Measurements from ENCODE around the gene PCDH9.

Gene PCDH9

GRCh38 chr13:66528180-66528579, 702.0 kb downstream of the PCDH9 start:
- DNase-seq (ENCODE audit: low read depth in 2 of 2) = no peak

DNA sequence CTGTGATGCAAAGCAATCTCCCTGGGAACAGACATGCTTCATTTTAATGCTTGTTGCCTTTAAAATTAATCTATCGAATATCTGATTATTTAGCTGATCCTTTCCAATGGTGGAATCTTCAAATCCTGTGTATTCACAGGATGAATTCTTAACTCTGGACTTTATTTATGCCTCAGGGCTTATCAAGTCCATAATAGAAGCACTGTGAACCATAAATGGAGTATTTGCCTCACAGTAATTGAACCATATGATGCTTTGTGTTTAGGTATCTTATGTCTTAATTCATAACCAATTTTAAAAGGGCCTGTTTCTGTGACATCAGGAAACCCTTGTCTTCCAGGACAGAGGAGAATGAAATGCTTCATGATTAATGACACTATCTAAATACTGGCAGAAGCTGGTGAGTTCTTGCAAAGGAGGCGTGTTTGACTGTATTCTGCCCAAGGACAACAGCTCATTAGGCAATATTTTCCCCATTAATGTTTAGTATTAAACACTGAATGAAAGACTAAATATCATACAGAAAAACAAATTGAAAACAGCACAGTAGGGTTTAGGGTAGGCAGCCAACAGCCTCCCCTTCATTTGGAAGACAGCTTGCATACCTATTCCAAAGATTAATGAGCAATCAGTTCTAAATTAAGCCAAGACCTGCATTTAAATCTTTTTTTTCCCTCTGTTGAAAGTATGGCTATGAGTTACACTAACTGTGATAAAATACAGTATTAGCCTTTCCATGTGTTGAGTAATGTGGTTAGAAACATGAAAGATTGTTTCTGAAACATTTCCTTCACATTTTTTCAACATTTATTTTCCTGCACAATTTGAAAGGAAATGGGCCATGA, 709.4 kb downstream of the PCDH9 start:
- DNase-seq (ENCODE audit: low read depth in 2 of 2) = no peak

- DNase-seq (ENCODE audit: low read depth in 2 of 2) = no peak
These were observed 710.9 kb downstream of the PCDH9 start for GRCh38 chr13:66519259-66519658.

DNA sequence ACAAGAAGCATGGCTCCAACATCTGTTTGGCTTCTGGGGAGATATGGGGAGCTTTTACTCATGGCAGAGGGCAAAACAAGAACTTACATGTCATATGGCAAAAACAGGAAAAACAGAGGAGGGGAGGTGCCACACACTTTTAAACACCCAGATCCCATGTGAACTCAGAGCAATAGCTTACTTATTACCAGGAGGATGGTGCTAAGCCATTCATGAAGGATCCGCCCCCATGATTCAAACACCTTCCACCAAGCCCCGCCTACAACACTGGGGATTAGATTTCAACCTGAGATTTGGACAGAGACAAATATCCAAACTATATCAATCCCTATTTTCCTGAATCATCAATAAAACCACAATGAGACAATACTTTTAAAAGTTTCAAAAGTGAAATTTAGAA, 712.1 kb downstream of the PCDH9 start:
- no peak for DNase-seq (ENCODE audit: low read depth in 2 of 2)

- DNase-seq (ENCODE audit: low read depth in 2 of 2) = no peak
These were observed 716.4 kb downstream of the PCDH9 start for GRCh38 chr13:66513728-66514127.

- no peak for DNase-seq (ENCODE audit: low read depth in 2 of 2)
These were observed 721.0 kb downstream of the PCDH9 start for GRCh38 chr13:66509175-66509574.

DNA sequence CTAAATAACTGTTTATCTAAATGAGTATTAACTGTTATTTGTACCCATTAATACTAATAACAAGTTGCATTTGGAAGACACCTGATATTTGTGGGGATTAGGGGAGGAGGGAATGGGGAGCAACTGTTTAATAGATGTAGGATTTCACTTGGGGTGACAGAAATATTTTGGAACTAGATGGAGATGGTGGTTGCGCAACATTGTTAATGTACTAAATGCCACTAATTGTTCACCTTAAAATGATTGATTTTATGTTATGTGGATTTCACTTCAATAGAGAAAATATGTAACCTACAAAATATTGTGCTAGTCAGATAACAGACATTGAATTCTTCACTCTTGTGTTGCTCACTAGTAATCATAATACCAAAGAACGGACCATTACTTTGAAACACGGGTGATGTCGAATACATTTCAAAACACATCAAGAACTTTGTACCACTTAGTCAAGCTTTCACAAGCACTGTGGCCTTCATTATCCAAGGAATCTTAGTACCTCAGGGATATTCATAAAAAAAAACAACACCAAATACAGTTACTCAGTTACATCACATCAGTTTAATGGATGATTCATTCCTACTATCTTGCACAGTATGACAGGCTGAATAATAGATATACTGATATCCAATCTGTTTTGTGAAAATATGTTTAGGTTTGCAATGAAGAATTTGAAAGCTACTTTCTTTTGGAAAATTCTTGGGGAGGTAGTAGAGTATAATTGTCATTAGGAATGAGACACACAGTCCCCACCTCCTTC, 721.8 kb downstream of the PCDH9 start:
- no peak for DNase-seq (ENCODE audit: low read depth in 2 of 2)

DNA sequence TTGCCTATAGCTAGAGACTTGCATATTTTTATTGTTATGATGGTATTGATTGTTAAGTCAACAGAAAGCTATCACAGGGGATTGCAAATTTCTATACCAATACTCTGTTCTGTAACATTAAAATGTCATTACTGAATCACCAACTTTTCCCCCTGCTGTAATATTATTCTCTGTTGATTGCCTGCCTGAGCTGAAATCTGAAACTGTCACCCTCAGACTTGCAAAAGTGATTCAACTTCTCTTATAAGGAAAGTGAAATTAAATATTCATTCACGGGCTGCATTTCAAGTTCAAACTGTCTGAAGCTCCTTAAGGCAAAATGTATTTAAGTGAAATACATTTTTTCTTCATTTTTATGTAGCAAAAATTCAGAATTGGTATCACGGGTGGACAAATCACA, 723.2 kb downstream of the PCDH9 start:
- no peak for DNase-seq (ENCODE audit: low read depth in 2 of 2)

DNA sequence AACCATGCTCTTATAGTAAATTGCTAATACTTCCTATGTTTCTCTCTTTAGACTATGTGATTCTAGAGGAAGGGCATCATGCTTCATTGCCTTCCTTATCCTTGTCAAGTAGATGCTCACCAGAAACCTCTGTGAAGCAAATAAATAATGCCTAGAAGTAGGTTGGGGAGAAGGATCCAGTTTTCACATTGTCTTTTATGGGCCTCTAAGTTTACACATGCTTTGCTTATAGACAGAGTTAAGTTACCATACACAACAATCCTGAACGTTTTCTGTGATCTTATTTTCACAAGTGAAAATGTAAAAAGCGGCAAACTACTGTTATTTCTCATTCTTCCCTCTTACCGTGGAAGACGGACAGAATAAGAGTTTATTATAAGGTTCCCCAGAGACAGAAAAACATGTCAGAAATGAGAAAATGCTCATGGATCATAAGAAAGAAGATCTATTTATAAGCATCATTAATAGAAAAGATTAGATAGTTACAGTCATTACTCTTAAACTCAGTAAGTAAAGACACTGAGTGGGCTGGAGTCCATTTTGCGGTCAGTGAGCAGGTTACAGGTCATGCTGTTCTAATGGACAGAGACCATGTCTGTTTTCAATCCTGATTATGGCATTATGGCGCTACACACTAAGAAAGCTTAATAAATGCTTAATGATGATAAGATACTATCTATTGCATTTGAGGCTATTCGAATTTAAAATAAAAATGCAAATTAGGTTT, 723.9 kb downstream of the PCDH9 start:
- DNase-seq (ENCODE audit: low read depth in 2 of 2) = no peak

DNA sequence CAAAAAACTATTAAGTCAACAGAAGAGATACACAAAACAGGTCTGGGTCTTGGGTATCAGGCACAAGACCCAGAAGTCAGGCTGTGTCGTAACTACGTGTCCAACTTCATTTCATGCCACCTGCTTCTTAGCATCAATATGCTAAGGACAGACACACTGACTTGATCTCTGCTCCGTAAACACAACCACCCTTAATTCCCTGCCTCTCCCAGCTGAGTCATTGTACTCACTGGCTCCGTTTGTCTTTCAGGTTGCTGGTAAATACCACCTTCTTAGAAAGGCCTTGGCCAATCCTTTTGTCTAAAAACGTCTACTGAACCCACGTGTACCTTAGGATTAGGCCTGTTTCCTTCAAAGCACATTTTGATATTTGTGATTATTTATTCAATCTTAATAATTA, 726.2 kb downstream of the PCDH9 start:
- no peak for DNase-seq (ENCODE audit: low read depth in 2 of 2)

DNA sequence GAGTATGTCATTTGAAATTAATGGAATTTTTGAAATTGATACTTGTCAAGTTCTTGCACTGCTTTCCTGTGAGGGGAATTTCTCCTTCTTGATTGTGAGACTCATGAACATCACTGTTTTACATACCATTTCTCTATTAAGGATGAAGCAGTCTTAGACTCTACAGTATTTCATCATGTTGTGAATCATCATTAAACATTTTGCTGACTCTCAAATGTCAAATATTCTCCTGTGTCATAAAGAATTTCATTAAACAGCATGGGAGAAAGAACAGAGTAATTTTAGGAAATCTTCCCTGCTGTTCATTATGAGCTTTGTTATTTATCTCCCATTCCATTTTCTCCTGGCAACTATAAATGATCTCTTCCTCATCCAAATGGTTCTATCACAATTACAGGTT, 729.0 kb downstream of the PCDH9 start:
- no peak for DNase-seq (ENCODE audit: low read depth in 2 of 2)

- no peak for DNase-seq (ENCODE audit: low read depth in 2 of 2)
These were observed 737.7 kb downstream of the PCDH9 start for GRCh38 chr13:66492479-66492878.

- no peak for DNase-seq (ENCODE audit: low read depth in 2 of 2)
These were observed 738.9 kb downstream of the PCDH9 start for GRCh38 chr13:66491251-66491650.

DNA sequence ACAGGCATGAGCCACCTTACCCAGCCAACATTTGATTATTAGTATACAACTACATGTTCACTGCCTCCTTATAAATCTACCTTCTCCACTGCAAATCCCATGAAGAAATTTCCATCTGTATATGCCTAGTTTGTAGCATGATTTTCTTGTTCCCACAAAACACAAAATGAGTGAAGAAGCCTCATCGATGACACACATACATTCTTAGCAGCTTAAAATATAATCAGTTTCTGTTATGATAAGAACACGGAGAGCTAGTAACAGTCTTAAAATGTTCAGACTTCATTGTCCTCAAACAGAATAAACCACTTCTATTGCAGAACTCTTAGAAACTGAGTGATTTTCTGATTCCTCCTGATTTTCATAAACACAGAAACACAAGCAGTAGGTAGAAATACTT, 740.5 kb downstream of the PCDH9 start:
- DNase-seq (ENCODE audit: low read depth in 2 of 2) = no peak

GRCh38 chr13:66489172-66489571, 741.0 kb downstream of the PCDH9 start:
- no peak for DNase-seq (ENCODE audit: low read depth in 2 of 2)

- no peak for DNase-seq (ENCODE audit: low read depth in 2 of 2)
These were observed 746.4 kb downstream of the PCDH9 start for GRCh38 chr13:66483712-66484111.

DNA sequence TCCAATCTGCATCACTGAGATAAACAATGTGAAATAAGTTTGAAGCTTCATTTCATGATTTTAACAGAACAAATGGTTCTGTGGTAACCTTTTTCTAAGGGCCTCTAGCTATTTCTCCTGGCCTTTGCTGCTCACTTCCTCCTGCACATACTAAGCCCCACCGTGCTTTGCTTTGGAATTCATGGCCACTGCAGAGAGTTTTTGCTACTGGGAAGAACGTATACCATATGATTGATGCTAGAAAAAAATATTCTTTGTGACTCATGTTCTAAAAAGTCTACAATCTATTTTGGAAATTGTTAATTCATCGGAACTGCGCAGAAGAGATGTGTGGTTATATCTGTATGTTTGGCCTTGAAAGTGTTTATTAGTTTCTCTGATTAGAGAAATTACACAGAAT, 747.3 kb downstream of the PCDH9 start:
- no peak for DNase-seq (ENCODE audit: low read depth in 2 of 2)

GRCh38 chr13:66477816-66478215, 752.3 kb downstream of the PCDH9 start:
- no peak for DNase-seq (ENCODE audit: low read depth in 2 of 2)

- no peak for DNase-seq (ENCODE audit: low read depth in 2 of 2)
These were observed 755.1 kb downstream of the PCDH9 start for GRCh38 chr13:66475061-66475460.

GRCh38 chr13:66469745-66470144, 760.4 kb downstream of the PCDH9 start:
- DNase-seq (ENCODE audit: low read depth in 2 of 2) = no peak

DNA sequence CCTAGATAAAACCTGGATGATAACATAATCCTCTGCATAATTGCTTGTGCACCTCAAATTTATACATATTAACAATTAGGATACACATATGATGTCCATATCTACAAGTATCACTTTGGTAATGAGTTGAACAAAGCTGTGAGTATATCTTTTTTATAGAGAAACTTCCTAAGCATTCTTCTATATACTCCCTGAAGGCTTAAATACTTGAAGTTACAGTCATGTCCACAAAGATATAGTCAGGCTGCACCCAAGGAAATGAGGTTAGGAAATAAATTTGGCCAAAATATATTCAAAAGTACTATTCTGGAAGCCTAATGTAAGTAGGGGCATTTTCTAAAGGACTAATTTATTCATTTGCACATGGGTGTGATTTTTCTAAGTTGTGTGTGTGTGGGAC, 761.5 kb downstream of the PCDH9 start:
- DNase-seq (ENCODE audit: low read depth in 2 of 2) = no peak

DNA sequence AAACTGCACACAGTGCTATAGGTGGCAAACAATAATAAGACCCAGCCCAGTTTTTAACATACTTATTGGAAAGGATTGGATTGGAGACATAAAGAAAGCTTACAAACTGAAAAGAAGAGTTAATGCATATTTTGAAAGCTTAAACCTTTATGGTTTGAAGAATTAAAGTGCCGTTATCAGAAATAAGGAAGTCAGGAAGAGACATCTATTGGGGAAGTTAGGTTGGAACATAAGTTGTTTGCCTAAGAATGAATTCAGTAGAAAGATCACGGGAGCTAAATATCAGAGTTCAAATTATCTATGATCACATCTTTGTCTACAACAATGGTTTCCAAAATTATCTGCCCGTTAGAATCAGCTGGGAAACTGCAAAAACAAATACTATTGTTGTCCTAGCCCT, 767.9 kb downstream of the PCDH9 start:
- no peak for DNase-seq (ENCODE audit: low read depth in 2 of 2)

GRCh38 chr13:66461021-66461420, 769.1 kb downstream of the PCDH9 start:
- DNase-seq (ENCODE audit: low read depth in 2 of 2) = no peak

All from stimulated activated CD4-positive, alpha-beta T cell treated with anti-CD3 and anti-CD28 coated beads, Interleukin-15, amount 100 ng/mL, for 48 hours (primary cell).